Naive thymus-derived CD4-positive, alpha-beta T cell (primary cell): ENCODE measurements around the gene SCAPER. TPM values are rescaled to one million over a fixed set of nuclear protein-coding genes. Genes with fewer than 3 reads are reported as not detected.
A peak's percentile ranks its signal among the peaks of the same experiment; 100 is the strongest.

Experiments used
- ATAC-seq: fragments of 150-1000 bp; cut with Tn5 transposase; 2 replicates; pipeline ENCODE4 v1.10.0; 2021; ENCODE audit warnings: mild to moderate bottlenecking, moderate library complexity
- CTCF ChIA-PET: fragments of 350-600 bp; sonication (Branson Sonifier 250); formaldehyde crosslinking; loops from one replicate; lab custom pipeline; 2021; ENCODE audit warnings: antibody characterized with exemption; lab: Charles Lee
- POLR2A ChIA-PET: fragments of 350-600 bp; sonication (Branson Sonifier 250); formaldehyde crosslinking; loops from one replicate; lab custom pipeline; 2021; ENCODE audit warnings: antibody characterized with exemption, inconsistent platforms; lab: Charles Lee
- DNase-seq, 9 donors: peaks; one replicate each; pipeline versions ENCODE4 v3.0.0 to v3.0.0-alpha.2; 2020 to 2022; ENCODE audit warnings: mixed read lengths in 1 of 9
- H3K27ac ChIP-seq: one replicate; pipeline ENCODE4 v1.7.0; 2013; ENCODE audit warnings: mild to moderate bottlenecking, low read depth, low read length, moderate library complexity
- H3K27me3 ChIP-seq, 2 donors: one replicate each; pipeline ENCODE4 v1.7.0; 2013; ENCODE audit warnings: low read length in 2 of 2, mild to moderate bottlenecking in 2 of 2, moderate library complexity in 2 of 2; ENCODE audit not compliant: control insufficient read depth in 2 of 2, insufficient read depth in 2 of 2
- H3K36me3 ChIP-seq, 3 experiments: 1 replicate in 2 of 3; 2 replicates in 1 of 3; pipeline ENCODE4 v1.7.0; 2013; ENCODE audit warnings: low read length in 3 of 3, mild to moderate bottlenecking in 3 of 3, moderate library complexity in 1 of 3; ENCODE audit not compliant: insufficient read depth in 3 of 3, control insufficient read depth in 2 of 3
- H3K4me1 ChIP-seq, 2 donors: one replicate each; pipeline ENCODE4 v1.7.0; 2013; ENCODE audit warnings: low read length in 2 of 2, mild to moderate bottlenecking in 2 of 2, moderate library complexity in 1 of 2; ENCODE audit not compliant: control insufficient read depth in 2 of 2, insufficient read depth in 2 of 2
- H3K4me3 ChIP-seq: 2 replicates; pipeline ENCODE4 v1.7.0; 2013; ENCODE audit warnings: mild to moderate bottlenecking, low read length
- H3K9me3 ChIP-seq, 3 experiments: 1 replicate in 2 of 3; 2 replicates in 1 of 3; pipeline ENCODE4 v1.7.0; 2013; ENCODE audit warnings: low read length in 3 of 3; ENCODE audit not compliant: control insufficient read depth in 2 of 3
- H3K27ac Mint-ChIP-seq, 9 donors: one replicate each; pipeline ENCODE4 v1.8.0; 2020 to 2022; ENCODE audit warnings: mixed read lengths in 9 of 9, mild to moderate bottlenecking in 8 of 9, moderate library complexity in 5 of 9, inconsistent platforms in 2 of 9
- H3K27me3 Mint-ChIP-seq, 5 donors: one replicate each; pipeline ENCODE4 v1.8.0; 2021 to 2022; ENCODE audit warnings: mixed read lengths in 5 of 5, mild to moderate bottlenecking in 1 of 5
- H3K36me3 Mint-ChIP-seq, 5 donors: one replicate each; pipeline ENCODE4 v1.8.0; 2020 to 2022; ENCODE audit warnings: mixed read lengths in 5 of 5, mild to moderate bottlenecking in 3 of 5, inconsistent platforms in 1 of 5
- H3K4me1 Mint-ChIP-seq, 7 donors: one replicate each; pipeline ENCODE4 v1.8.0; 2020 to 2022; ENCODE audit warnings: mixed read lengths in 7 of 7, mild to moderate bottlenecking in 3 of 7, inconsistent platforms in 1 of 7
- H3K4me3 Mint-ChIP-seq, 10 donors: one replicate each; pipeline ENCODE4 v1.8.0; 2020 to 2022; ENCODE audit warnings: mild to moderate bottlenecking in 10 of 10, mixed read lengths in 10 of 10, moderate library complexity in 6 of 10, inconsistent platforms in 2 of 10
- H3K9me3 Mint-ChIP-seq, 11 donors: one replicate each; pipeline ENCODE4 v1.8.0; 2020 to 2022; ENCODE audit warnings: mixed read lengths in 11 of 11, mild to moderate bottlenecking in 4 of 11, inconsistent platforms in 1 of 11, moderate library complexity in 1 of 11
- intact Hi-C, 2 donors: fragments of 100-400 bp; cut with micrococcal nuclease; formaldehyde crosslinking; loops; one replicate each; pipeline ENCODE4 v1.15.1; 2023
- polyA plus RNA-seq, 2 donors: library from polyadenylated mRNA; unstranded; fragments of 300-500 nt; fragmentation: Illumina TruSeq; gene quantifications; one replicate each; pipeline ENCODE4 v1.2.3, GENCODE V29; 2021
- total RNA-seq, 6 experiments: library from RNA in 5 of 6; stranded (reverse) in 5 of 6; gene quantifications; 1 replicate in 5 of 6; 2 replicates in 1 of 6; pipeline ENCODE4 v1.2.3 and lab custom pipeline; 2021 to 2026

SCAPER gene
- total and polyA plus RNA-seq, 7 experiments from 2014 or later, result 22.6 to 56.9 (median 48.8) TPM

DNA sequence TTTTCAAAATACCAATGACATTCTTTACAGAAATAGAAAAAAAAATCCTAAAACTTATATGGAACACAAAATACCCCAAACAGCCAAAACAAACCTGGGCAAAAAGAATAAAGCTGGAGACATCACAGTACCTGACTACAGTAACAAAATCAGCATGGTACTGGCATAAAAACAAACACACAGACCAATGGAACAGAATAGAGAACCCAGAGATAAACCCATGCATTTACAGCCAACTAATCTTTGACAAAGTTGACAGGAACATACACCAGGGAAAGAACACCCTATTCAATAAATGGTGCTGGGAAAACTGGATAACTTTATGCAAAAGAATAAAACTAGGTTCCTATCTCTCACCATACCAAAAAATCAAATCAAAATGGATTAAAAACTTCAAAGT is 36.4 kb downstream of the SCAPER start:
- CTCF ChIA-PET, result no interaction called here
- DNase-seq (no peak), ATAC-seq (no peak)
- Histone ChIP-seq H3K4me1 (no peaks in the 10 kb centered on the region), H3K27ac (no peak overlapping the region), H3K27me3 (no peaks in the 10 kb centered on the region), H3K9me3 (no peaks in the 10 kb centered on the region), H3K4me3 (no peak overlapping the region), H3K36me3 (no peaks in the 10 kb centered on the region)
- Mint-ChIP-seq H3K27me3 (no peaks in the 10 kb centered on the region), H3K9me3 (peaks cover 0 to 3% (median 0%) of the 10 kb centered on the region in 11 donors), H3K36me3 (peaks cover 0 to 21% (median 8%) of the 10 kb centered on the region in 5 donors), H3K4me3 (no peak overlapping the region), H3K4me1 (peaks cover 15 to 62% (median 49%) of the 10 kb centered on the region in 7 donors), H3K27ac (no peak overlapping the region)
- intact Hi-C loops, result no loop called here
- POLR2A ChIA-PET, result no interaction called here

DNA sequence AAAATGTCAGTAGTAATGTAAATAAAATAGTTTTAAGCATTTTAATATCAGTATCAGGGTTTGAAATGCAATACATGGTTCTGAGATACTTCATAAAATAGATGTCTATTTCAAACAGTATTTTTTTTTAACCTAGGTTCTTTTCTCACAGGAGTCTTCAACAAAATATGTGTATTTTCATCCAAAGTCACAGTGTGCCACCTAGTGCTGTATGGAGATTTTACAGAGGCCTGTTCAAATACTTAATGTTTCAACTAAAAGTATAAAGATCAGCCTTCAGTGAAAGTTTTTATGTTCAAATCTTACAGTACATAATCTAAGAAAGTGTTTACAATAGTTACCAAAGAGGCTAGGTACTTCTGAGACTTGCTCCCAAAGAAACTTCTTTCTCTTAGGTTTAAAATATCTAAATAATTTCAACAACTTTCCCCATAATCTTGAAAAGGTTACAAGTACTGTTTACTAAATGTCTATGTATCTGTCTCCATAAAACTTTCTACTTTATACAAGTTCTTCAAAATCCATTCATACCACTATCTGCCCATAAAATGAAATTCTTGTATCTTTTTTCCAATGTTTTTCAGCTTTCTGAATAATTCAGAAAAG is 38.3 kb downstream of the SCAPER start:
- Mint-ChIP-seq H3K36me3 (peaks cover 0 to 15% (median 10%) of the 10 kb centered on the region in 5 donors), H3K27me3 (no peaks in the 10 kb centered on the region), H3K4me1 (peaks cover 18 to 73% (median 50%) of the 10 kb centered on the region in 7 donors), H3K4me3 (no peak overlapping the region), H3K27ac (no peak overlapping the region), H3K9me3 (peaks cover 0 to 3% (median 0%) of the 10 kb centered on the region in 11 donors)
- Histone ChIP-seq H3K9me3 (no peaks in the 10 kb centered on the region), H3K4me3 (no peak overlapping the region), H3K36me3 (no peaks in the 10 kb centered on the region), H3K27ac (no peak overlapping the region), H3K27me3 (no peaks in the 10 kb centered on the region), H3K4me1 (no peaks in the 10 kb centered on the region)
- CTCF ChIA-PET, result interaction anchor here (0.7 kb wide), 2 partner anchors 13 to 40 kb away, joined by 3 read pairs; no protein-coding TSS in a partner anchor
- POLR2A ChIA-PET, result no interaction called here
- intact Hi-C loops, result loop anchor here (1.0 to 2.0 kb wide), 4 partner anchors 225 to 676 kb away; no protein-coding TSS in a partner anchor
- DNase-seq (peak in 4 of 9 donors; percentile 6 to 22 (median 13)), ATAC-seq (no peak)

DNA sequence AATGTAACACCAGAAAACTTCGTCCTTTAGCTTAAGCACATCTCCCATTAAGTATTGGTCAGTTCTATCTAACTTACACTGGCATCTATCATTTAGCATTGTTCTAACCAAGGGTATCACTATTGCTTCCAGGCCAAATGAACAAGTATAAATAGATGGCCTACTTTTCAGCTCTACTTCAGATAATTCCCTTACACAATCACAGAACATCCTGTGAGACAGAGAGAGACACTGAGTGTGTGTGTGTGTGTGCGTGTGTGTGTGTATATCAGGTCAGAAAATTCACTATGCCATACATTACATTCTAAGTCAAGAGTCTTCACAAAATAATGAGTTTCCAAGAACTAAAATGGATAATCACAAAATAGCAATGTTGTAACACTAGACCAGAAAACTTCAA is 39.1 kb downstream of the SCAPER start:
- intact Hi-C loops, result loop anchor here (1.0 to 2.0 kb wide), 4 partner anchors 224 to 675 kb away; no protein-coding TSS in a partner anchor
- H3K4me1 ChIP-seq, result no peaks in the 10 kb centered on the region
- ChIA-PET POLR2A (no interaction called here), CTCF (interaction anchor here (0.7 kb wide), 1 partner anchor 720 kb away, joined by 3 read pairs; no protein-coding TSS in a partner anchor)
- peak overlapping the region in 2 of 9 donors; percentile 16 to 33 for H3K27ac Mint-ChIP-seq
- H3K4me3 Mint-ChIP-seq, result no peak overlapping the region
- no peaks in the 10 kb centered on the region for H3K36me3 ChIP-seq
- H3K27me3 Mint-ChIP-seq, result no peaks in the 10 kb centered on the region
- no peak overlapping the region for H3K4me3 ChIP-seq
- no peak for ATAC-seq
- H3K4me1 Mint-ChIP-seq, result peaks cover 18 to 78% (median 51%) of the 10 kb centered on the region in 7 donors
- no peaks in the 10 kb centered on the region for H3K9me3 ChIP-seq
- peaks cover 0 to 3% (median 0%) of the 10 kb centered on the region in 11 donors for H3K9me3 Mint-ChIP-seq
- no peak for DNase-seq
- peaks cover 0 to 17% (median 12%) of the 10 kb centered on the region in 5 donors for H3K36me3 Mint-ChIP-seq
- H3K27ac ChIP-seq, result no peak overlapping the region
- no peaks in the 10 kb centered on the region for H3K27me3 ChIP-seq

DNA sequence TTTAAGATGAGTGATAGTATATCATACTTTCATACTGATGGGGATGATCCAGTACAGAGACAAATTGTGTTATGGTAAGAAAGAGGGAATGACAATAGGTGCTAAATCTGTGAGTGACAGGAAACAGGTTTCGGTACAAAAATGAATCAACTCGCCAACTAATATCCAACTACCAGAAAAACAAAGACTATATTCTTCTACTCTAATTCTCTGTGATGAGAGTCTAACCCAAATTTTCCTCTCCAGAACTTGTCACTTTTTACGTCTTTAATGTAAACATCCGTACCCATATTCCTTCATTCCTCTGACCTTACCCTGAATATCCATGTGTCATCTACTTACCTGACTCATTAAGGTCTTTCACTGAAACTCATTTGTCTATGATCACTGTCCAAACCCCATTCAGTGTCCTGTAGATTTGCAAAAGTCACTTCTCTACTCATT is 39.6 kb downstream of the SCAPER start:
- H3K4me1 ChIP-seq, result no peaks in the 10 kb centered on the region
- H3K4me3 ChIP-seq, result no peak overlapping the region
- no peaks in the 10 kb centered on the region for H3K9me3 ChIP-seq
- H3K36me3 ChIP-seq, result no peaks in the 10 kb centered on the region
- DNase-seq, result no peak
- Mint-ChIP-seq H3K4me1 (peaks cover 18 to 79% (median 51%) of the 10 kb centered on the region in 7 donors), H3K9me3 (peaks cover 0 to 3% (median 0%) of the 10 kb centered on the region in 11 donors), H3K36me3 (peaks cover 0 to 16% (median 12%) of the 10 kb centered on the region in 5 donors), H3K27me3 (no peaks in the 10 kb centered on the region), H3K4me3 (no peak overlapping the region), H3K27ac (peak overlapping the region in 2 of 9 donors; percentile 16 to 33)
- no peaks in the 10 kb centered on the region for H3K27me3 ChIP-seq
- CTCF ChIA-PET, result no interaction called here
- intact Hi-C loops, result no loop called here
- POLR2A ChIA-PET, result no interaction called here
- no peak for ATAC-seq
- H3K27ac ChIP-seq, result no peak overlapping the region

DNA sequence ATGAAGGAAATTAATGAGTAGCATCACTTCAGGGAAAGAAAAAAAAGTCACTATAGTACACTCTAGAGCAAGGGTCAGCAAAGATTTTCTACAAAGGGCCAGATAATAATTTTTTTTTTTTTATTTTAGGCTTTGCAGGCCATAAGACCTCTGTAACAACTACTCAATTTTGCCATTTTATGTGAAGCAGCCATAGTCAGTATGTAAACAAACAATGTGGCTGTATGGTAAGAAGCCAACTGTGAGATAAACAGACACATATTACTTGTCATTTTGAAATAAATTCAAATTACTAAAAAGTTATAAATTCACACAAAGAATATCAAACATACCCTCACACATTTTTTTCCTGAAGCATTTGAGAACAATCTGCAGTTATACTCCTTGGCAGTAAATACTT is 40.6 kb downstream of the SCAPER start:
- Histone ChIP-seq H3K27ac (no peak overlapping the region), H3K27me3 (no peaks in the 10 kb centered on the region), H3K4me1 (no peaks in the 10 kb centered on the region), H3K36me3 (no peaks in the 10 kb centered on the region), H3K9me3 (no peaks in the 10 kb centered on the region), H3K4me3 (no peak overlapping the region)
- Mint-ChIP-seq H3K4me1 (peaks cover 18 to 77% (median 51%) of the 10 kb centered on the region in 7 donors), H3K36me3 (peaks cover 0 to 13% (median 7%) of the 10 kb centered on the region in 5 donors), H3K4me3 (no peak overlapping the region), H3K27me3 (no peaks in the 10 kb centered on the region), H3K9me3 (no peaks in the 10 kb centered on the region), H3K27ac (no peak overlapping the region)
- POLR2A ChIA-PET, result no interaction called here
- CTCF ChIA-PET, result no interaction called here
- intact Hi-C loops, result no loop called here
- no peak for DNase-seq
- no peak for ATAC-seq

DNA sequence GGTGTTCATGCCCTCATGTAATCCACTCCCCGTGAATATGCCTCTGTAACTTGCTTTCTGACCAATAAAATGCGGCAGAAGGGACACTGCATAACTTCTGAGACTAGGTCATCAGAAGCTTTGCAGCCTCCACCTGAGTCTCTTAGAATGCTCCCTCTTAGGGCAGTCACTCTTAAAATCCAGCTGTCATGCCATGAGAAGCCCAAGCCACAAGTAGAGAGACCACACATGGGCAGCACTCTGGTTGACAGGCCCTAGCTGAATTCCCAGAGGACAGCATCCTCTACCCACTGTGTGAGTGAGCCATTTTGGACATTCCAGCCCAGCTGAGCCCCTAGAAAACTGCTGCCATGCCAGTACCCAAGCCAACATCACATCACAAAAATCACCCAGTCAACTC is 41.4 kb downstream of the SCAPER start:
- Mint-ChIP-seq H3K9me3 (no peaks in the 10 kb centered on the region), H3K27ac (peak overlapping the region in 1 of 9 donors; percentile 68), H3K4me1 (peaks cover 15 to 68% (median 44%) of the 10 kb centered on the region in 7 donors), H3K4me3 (no peak overlapping the region), H3K27me3 (no peaks in the 10 kb centered on the region), H3K36me3 (peaks cover 0 to 13% (median 7%) of the 10 kb centered on the region in 5 donors)
- Histone ChIP-seq H3K4me1 (no peaks in the 10 kb centered on the region), H3K36me3 (no peaks in the 10 kb centered on the region), H3K9me3 (no peaks in the 10 kb centered on the region), H3K27ac (no peak overlapping the region), H3K27me3 (no peaks in the 10 kb centered on the region), H3K4me3 (no peak overlapping the region)
- POLR2A ChIA-PET, result no interaction called here
- no peak for ATAC-seq
- CTCF ChIA-PET, result no interaction called here
- no peak for DNase-seq
- intact Hi-C loops, result no loop called here
